Measurements from ENCODE around the gene ADM.

ADM gene

GRCh38 chr11:10322401-10322800, 17.5 kb downstream of the ADM start:
- no peak overlapping the region for H3K4me3 ChIP-seq (ENCODE audit: insufficient read depth, low read depth, low read length)
- H3K36me3 ChIP-seq (ENCODE audit: control insufficient read depth, insufficient read depth, low read length): no peaks in the 10 kb centered on the region
- H3K27me3 ChIP-seq (ENCODE audit: control insufficient read depth, insufficient read depth, low read length, poor library complexity, severe bottlenecking): no peaks in the 10 kb centered on the region
- no peaks in the 10 kb centered on the region for H3K9me3 ChIP-seq (ENCODE audit: control insufficient read depth, low read length)
- 71 to 72% methylated on average over 2 of the region's 2 CpGs for WGBS, 2 experiments
- H3K27ac ChIP-seq (ENCODE audit: insufficient read depth, low read depth, low read length, poor library complexity, severe bottlenecking): no peak overlapping the region
- peaks cover 5% of the 10 kb centered on the region for H3K4me1 ChIP-seq (ENCODE audit: control insufficient read depth, insufficient read depth, low read length)

GRCh38 chr11:10322830-10323792, 18.2 kb downstream of the ADM start:
- Histone ChIP-seq H3K27me3 (ENCODE audit: control insufficient read depth, insufficient read depth, low read length, poor library complexity, severe bottlenecking) (no peaks in the 10 kb centered on the region), H3K27ac (ENCODE audit: insufficient read depth, low read depth, low read length, poor library complexity, severe bottlenecking) (no peak overlapping the region)
- WGBS, 2 experiments: 53 to 65% methylated on average over 8 of the region's 8 CpGs

GRCh38 chr11:10323793-10324170, 18.9 kb downstream of the ADM start:
- Histone ChIP-seq H3K36me3 (ENCODE audit: control insufficient read depth, insufficient read depth, low read length) (no peaks in the 10 kb centered on the region), H3K27me3 (ENCODE audit: control insufficient read depth, insufficient read depth, low read length, poor library complexity, severe bottlenecking) (no peaks in the 10 kb centered on the region), H3K9me3 (ENCODE audit: control insufficient read depth, low read length) (no peaks in the 10 kb centered on the region), H3K4me3 (ENCODE audit: insufficient read depth, low read depth, low read length) (no peak overlapping the region), H3K27ac (ENCODE audit: insufficient read depth, low read depth, low read length, poor library complexity, severe bottlenecking) (no peak overlapping the region), H3K4me1 (ENCODE audit: control insufficient read depth, insufficient read depth, low read length) (no peaks in the 10 kb centered on the region)
- 87 to 92% methylated on average over 1 of the region's 1 CpG for WGBS, 2 experiments

More at GRCh38 chr11:10322830-10323792, 18.2 kb downstream of the ADM start:
- Histone ChIP-seq H3K4me1 (ENCODE audit: control insufficient read depth, insufficient read depth, low read length) (no peaks in the 10 kb centered on the region), H3K36me3 (ENCODE audit: control insufficient read depth, insufficient read depth, low read length) (no peaks in the 10 kb centered on the region), H3K4me3 (ENCODE audit: insufficient read depth, low read depth, low read length) (no peak overlapping the region), H3K9me3 (ENCODE audit: control insufficient read depth, low read length) (no peaks in the 10 kb centered on the region)

- WGBS, 2 experiments: 97 to 100% methylated on average over 3 of the region's 3 CpGs
- Histone ChIP-seq H3K27me3 (ENCODE audit: control insufficient read depth, insufficient read depth, low read length, poor library complexity, severe bottlenecking) (no peaks in the 10 kb centered on the region), H3K9me3 (ENCODE audit: control insufficient read depth, low read length) (no peaks in the 10 kb centered on the region), H3K36me3 (ENCODE audit: control insufficient read depth, insufficient read depth, low read length) (no peaks in the 10 kb centered on the region), H3K4me3 (ENCODE audit: insufficient read depth, low read depth, low read length) (no peak overlapping the region), H3K27ac (ENCODE audit: insufficient read depth, low read depth, low read length, poor library complexity, severe bottlenecking) (no peak overlapping the region), H3K4me1 (ENCODE audit: control insufficient read depth, insufficient read depth, low read length) (no peaks in the 10 kb centered on the region)
Observed at GRCh38 chr11:10324474-10324873, 19.6 kb downstream of the ADM start.

GRCh38 chr11:10325277-10326011, 20.6 kb downstream of the ADM start:
- Histone ChIP-seq H3K36me3 (ENCODE audit: control insufficient read depth, insufficient read depth, low read length) (no peaks in the 10 kb centered on the region), H3K4me1 (ENCODE audit: control insufficient read depth, insufficient read depth, low read length) (no peaks in the 10 kb centered on the region), H3K4me3 (ENCODE audit: insufficient read depth, low read depth, low read length) (no peak overlapping the region), H3K27me3 (ENCODE audit: control insufficient read depth, insufficient read depth, low read length, poor library complexity, severe bottlenecking) (no peaks in the 10 kb centered on the region), H3K27ac (ENCODE audit: insufficient read depth, low read depth, low read length, poor library complexity, severe bottlenecking) (no peak overlapping the region), H3K9me3 (ENCODE audit: control insufficient read depth, low read length) (no peaks in the 10 kb centered on the region)
- 86 to 89% methylated on average over 6 of the region's 6 CpGs for WGBS, 2 experiments

GRCh38 chr11:10326012-10326964, 21.4 kb downstream of the ADM start:
- 65 to 77% methylated on average over 2 of the region's 2 CpGs for WGBS, 2 experiments
- Histone ChIP-seq H3K36me3 (ENCODE audit: control insufficient read depth, insufficient read depth, low read length) (no peaks in the 10 kb centered on the region), H3K4me1 (ENCODE audit: control insufficient read depth, insufficient read depth, low read length) (no peaks in the 10 kb centered on the region), H3K27ac (ENCODE audit: insufficient read depth, low read depth, low read length, poor library complexity, severe bottlenecking) (no peak overlapping the region), H3K27me3 (ENCODE audit: control insufficient read depth, insufficient read depth, low read length, poor library complexity, severe bottlenecking) (no peaks in the 10 kb centered on the region), H3K9me3 (ENCODE audit: control insufficient read depth, low read length) (no peaks in the 10 kb centered on the region), H3K4me3 (ENCODE audit: insufficient read depth, low read depth, low read length) (no peak overlapping the region)

GRCh38 chr11:10327254-10327653, 22.4 kb downstream of the ADM start:
- no peak overlapping the region for H3K4me3 ChIP-seq (ENCODE audit: insufficient read depth, low read depth, low read length)
- no peak overlapping the region for H3K27ac ChIP-seq (ENCODE audit: insufficient read depth, low read depth, low read length, poor library complexity, severe bottlenecking)
- no peaks in the 10 kb centered on the region for H3K9me3 ChIP-seq (ENCODE audit: control insufficient read depth, low read length)
- H3K36me3 ChIP-seq (ENCODE audit: control insufficient read depth, insufficient read depth, low read length): no peaks in the 10 kb centered on the region
- no peaks in the 10 kb centered on the region for H3K4me1 ChIP-seq (ENCODE audit: control insufficient read depth, insufficient read depth, low read length)
- no peaks in the 10 kb centered on the region for H3K27me3 ChIP-seq (ENCODE audit: control insufficient read depth, insufficient read depth, low read length, poor library complexity, severe bottlenecking)

- Histone ChIP-seq H3K4me1 (ENCODE audit: control insufficient read depth, insufficient read depth, low read length) (no peaks in the 10 kb centered on the region), H3K27ac (ENCODE audit: insufficient read depth, low read depth, low read length, poor library complexity, severe bottlenecking) (no peak overlapping the region), H3K27me3 (ENCODE audit: control insufficient read depth, insufficient read depth, low read length, poor library complexity, severe bottlenecking) (no peaks in the 10 kb centered on the region), H3K4me3 (ENCODE audit: insufficient read depth, low read depth, low read length) (no peak overlapping the region), H3K9me3 (ENCODE audit: control insufficient read depth, low read length) (no peaks in the 10 kb centered on the region), H3K36me3 (ENCODE audit: control insufficient read depth, insufficient read depth, low read length) (no peaks in the 10 kb centered on the region)
- 73 to 81% methylated on average over 3 of the region's 3 CpGs for WGBS, 2 experiments
Observed at GRCh38 chr11:10328314-10329098, 23.6 kb downstream of the ADM start.

- H3K4me3 ChIP-seq (ENCODE audit: insufficient read depth, low read depth, low read length): no peak overlapping the region
- H3K27me3 ChIP-seq (ENCODE audit: control insufficient read depth, insufficient read depth, low read length, poor library complexity, severe bottlenecking): no peaks in the 10 kb centered on the region
- H3K27ac ChIP-seq (ENCODE audit: insufficient read depth, low read depth, low read length, poor library complexity, severe bottlenecking): no peak overlapping the region
- H3K4me1 ChIP-seq (ENCODE audit: control insufficient read depth, insufficient read depth, low read length): no peaks in the 10 kb centered on the region
- WGBS, 2 experiments: 92 to 96% methylated on average over 2 of the region's 2 CpGs
- H3K36me3 ChIP-seq (ENCODE audit: control insufficient read depth, insufficient read depth, low read length): no peaks in the 10 kb centered on the region
- no peaks in the 10 kb centered on the region for H3K9me3 ChIP-seq (ENCODE audit: control insufficient read depth, low read length)
Observed at GRCh38 chr11:10329356-10329755, 24.5 kb downstream of the ADM start.
